MM.1S (cell line): Measurements from ENCODE around the gene CWC27.

Experiments used
- EZH2 ChIP-seq: fragments of 300-600 bp; sonication (generic); optimal IDR thresholded peaks from 2 replicates; pipeline ENCODE3; 2017; ENCODE audit warnings: low read depth, mild to moderate bottlenecking, antibody characterized with exemption, low read length, mixed read lengths
- EZH2phosphoT487 ChIP-seq: fragments of 300-600 bp; sonication (generic); IDR thresholded peaks from 2 replicates; pipeline ENCODE4 v1.6.1; 2018; ENCODE audit warnings: antibody characterized with exemption, low read length
- TF ChIP-seq, protein P1 (sequence below): fragments of 300-600 bp; sonication (generic); IDR thresholded peaks from 2 replicates; pipeline ENCODE4 v1.5.1; 2016; ENCODE audit warnings: antibody characterized with exemption, low read length, mixed read lengths

- TF ChIP-seq, protein P1, sequence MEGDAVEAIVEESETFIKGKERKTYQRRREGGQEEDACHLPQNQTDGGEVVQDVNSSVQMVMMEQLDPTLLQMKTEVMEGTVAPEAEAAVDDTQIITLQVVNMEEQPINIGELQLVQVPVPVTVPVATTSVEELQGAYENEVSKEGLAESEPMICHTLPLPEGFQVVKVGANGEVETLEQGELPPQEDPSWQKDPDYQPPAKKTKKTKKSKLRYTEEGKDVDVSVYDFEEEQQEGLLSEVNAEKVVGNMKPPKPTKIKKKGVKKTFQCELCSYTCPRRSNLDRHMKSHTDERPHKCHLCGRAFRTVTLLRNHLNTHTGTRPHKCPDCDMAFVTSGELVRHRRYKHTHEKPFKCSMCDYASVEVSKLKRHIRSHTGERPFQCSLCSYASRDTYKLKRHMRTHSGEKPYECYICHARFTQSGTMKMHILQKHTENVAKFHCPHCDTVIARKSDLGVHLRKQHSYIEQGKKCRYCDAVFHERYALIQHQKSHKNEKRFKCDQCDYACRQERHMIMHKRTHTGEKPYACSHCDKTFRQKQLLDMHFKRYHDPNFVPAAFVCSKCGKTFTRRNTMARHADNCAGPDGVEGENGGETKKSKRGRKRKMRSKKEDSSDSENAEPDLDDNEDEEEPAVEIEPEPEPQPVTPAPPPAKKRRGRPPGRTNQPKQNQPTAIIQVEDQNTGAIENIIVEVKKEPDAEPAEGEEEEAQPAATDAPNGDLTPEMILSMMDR = no peak
- TF ChIP-seq EZH2 = no peak
- no peak for TF ChIP-seq EZH2phosphoT487
Observed at GRCh38 chr5:64947801-64948200, 179.1 kb downstream of the CWC27 start.
